ENCODE measurements around the gene USP13. TPM values are rescaled to one million over a fixed set of nuclear protein-coding genes. Genes with fewer than 3 reads are reported as not detected.

USP13 gene
- total and polyA plus RNA-seq, 2 of the 4 experiments (the other 2 are of a cell fraction), result 9.2 to 18.1 TPM

GRCh38 chr3:179750720-179751328, 98.0 kb downstream of the USP13 start:
- BruUV-seq (replicated peaks), result no TSS peak
- no peaks in the 10 kb centered on the region for H3K9me3 ChIP-seq (ENCODE audit: control insufficient read depth, insufficient read depth, low read length)
- no peak overlapping the region for H2AK9ac ChIP-seq (replicated peaks; ENCODE audit: low read depth, low read length, poor library complexity)
- H3K14ac ChIP-seq (replicated peaks; ENCODE audit: low read depth, low read length), result no peak overlapping the region
- no peak overlapping the region for H2BK5ac ChIP-seq (ENCODE audit: low read depth, low read length, poor library complexity, severe bottlenecking)
- peaks cover 4% of the 10 kb centered on the region for H3K36me3 ChIP-seq (ENCODE audit: control insufficient read depth, insufficient read depth, low read length)
- peak; percentile 77 for ATAC-seq (ENCODE audit: low read depth)
- no peaks in the 10 kb centered on the region for H3K4me1 ChIP-seq (ENCODE audit: control insufficient read depth, insufficient read depth, low read length)
- no peak overlapping the region for H3K23ac ChIP-seq (ENCODE audit: low read depth, low read length)
- dilution Hi-C loops (cut with HindIII; ENCODE audit: low sequenced_read_pairs, unreplicated experiment), result no loop called here
- no peak overlapping the region for H4K8ac ChIP-seq (ENCODE audit: low read depth in 2 of 2, low read length in 2 of 2)
- H3K4me2 ChIP-seq (ENCODE audit: low read depth, low read length), result no peak overlapping the region
- no peak overlapping the region for H3K4me3 ChIP-seq (ENCODE audit: insufficient read depth, low read depth, low read length)
- in situ Hi-C loops (cut with MboI; ENCODE audit: low sequenced_read_pairs), result loop anchor here (25.0 kb wide), 1 partner anchor 836 kb away; no protein-coding TSS in a partner anchor
- no peaks in the 10 kb centered on the region for H3K27me3 ChIP-seq (ENCODE audit: control insufficient read depth, insufficient read depth, low read length)
- no peak overlapping the region for H4K5ac ChIP-seq (ENCODE audit: low read depth, low read length)
- H3K9me1 ChIP-seq (ENCODE audit: insufficient read depth, low read length), result no peaks in the 10 kb centered on the region
- H3K56ac ChIP-seq (ENCODE audit: extremely low read depth, insufficient read depth, low read length), result no peak overlapping the region
- H3K79me1 ChIP-seq (ENCODE audit: low read depth in 1 of 2, low read length in 2 of 2), result peaks cover 0 to 3% of the 10 kb centered on the region in 2 experiments; a peak in 2 of 4 replicates
- H3K4ac ChIP-seq (ENCODE audit: low read depth, low read length), result no peak overlapping the region
- H2BK20ac ChIP-seq (ENCODE audit: low read depth, low read length), result no peak overlapping the region
- H3K9ac ChIP-seq (ENCODE audit: low read depth, low read length), result no peak overlapping the region
- H3K18ac ChIP-seq (ENCODE audit: low read depth, low read length), result no peak overlapping the region
- H4K20me1 ChIP-seq (ENCODE audit: insufficient read depth, low read length), result no peaks in the 10 kb centered on the region
- no peak for TF ChIP-seq MXI1 (IDR thresholded peaks at IDR 0.05; ENCODE audit: borderline replicate concordance, low read depth, low read length)
- TF ChIP-seq NFE2L2 (IDR thresholded peaks at IDR 0.05; ENCODE audit: low read depth, low read length), result no peak
- no peak for TF ChIP-seq CEBPB (IDR thresholded peaks at IDR 0.05; ENCODE audit: low read depth, low read length)
- TF ChIP-seq ELK1 (IDR thresholded peaks at IDR 0.05; ENCODE audit: borderline replicate concordance, low read depth, low read length), result no peak
- TF ChIP-seq RAD21 (IDR thresholded peaks at IDR 0.05; ENCODE audit: low read length), result peak; percentile 55
- TF ChIP-seq MAZ (IDR thresholded peaks at IDR 0.05; ENCODE audit: borderline replicate concordance, low read depth, low read length), result no peak
- peak; percentile 57 for TF ChIP-seq CTCF (conservative IDR thresholded peaks at IDR 0.05; ENCODE audit: low read depth, low read length)
- no peak for TF ChIP-seq RFX5 (IDR thresholded peaks at IDR 0.05; ENCODE audit: low read depth, low read length)
- peak; percentile 41 for TF ChIP-seq SMC3 (IDR thresholded peaks at IDR 0.05; ENCODE audit: low read depth, low read length)
- WGBS, 2 experiments (ENCODE audit: extremely low coverage in 2 of 2, insufficient read length in 1 of 2), result no CpG with 5 or more reads among the region's 6 CpGs
- no peak overlapping the region for H2BK120ac ChIP-seq (ENCODE audit: low read depth, low read length)
- H2AFZ ChIP-seq (replicated peaks; ENCODE audit: low read length, poor library complexity), result no peak overlapping the region
- no peak overlapping the region for H3K27ac ChIP-seq (ENCODE audit: insufficient read depth, low read length)
- ChIA-PET CTCF (interaction anchor here (1.2 kb wide), 1 partner anchor 17 kb away, joined by 6 read pairs; no protein-coding TSS in a partner anchor), POLR2A (ENCODE audit: unreplicated experiment) (no interaction called here)
- H2BK15ac ChIP-seq (ENCODE audit: low read depth, low read length), result no peak overlapping the region
- peak; percentile 28 for DNase-seq
- H4K91ac ChIP-seq (ENCODE audit: insufficient read depth, low read depth, low read length), result no peak overlapping the region
- intact Hi-C loops (cut with micrococcal nuclease), result no loop called here
- no peak overlapping the region for H2AK5ac ChIP-seq (ENCODE audit: low read depth, low read length)
